ENCODE data around the gene SHKBP1.
A peak's percentile ranks its signal among the peaks of the same experiment; 100 is the strongest.

The SHKBP1 gene

DNA sequence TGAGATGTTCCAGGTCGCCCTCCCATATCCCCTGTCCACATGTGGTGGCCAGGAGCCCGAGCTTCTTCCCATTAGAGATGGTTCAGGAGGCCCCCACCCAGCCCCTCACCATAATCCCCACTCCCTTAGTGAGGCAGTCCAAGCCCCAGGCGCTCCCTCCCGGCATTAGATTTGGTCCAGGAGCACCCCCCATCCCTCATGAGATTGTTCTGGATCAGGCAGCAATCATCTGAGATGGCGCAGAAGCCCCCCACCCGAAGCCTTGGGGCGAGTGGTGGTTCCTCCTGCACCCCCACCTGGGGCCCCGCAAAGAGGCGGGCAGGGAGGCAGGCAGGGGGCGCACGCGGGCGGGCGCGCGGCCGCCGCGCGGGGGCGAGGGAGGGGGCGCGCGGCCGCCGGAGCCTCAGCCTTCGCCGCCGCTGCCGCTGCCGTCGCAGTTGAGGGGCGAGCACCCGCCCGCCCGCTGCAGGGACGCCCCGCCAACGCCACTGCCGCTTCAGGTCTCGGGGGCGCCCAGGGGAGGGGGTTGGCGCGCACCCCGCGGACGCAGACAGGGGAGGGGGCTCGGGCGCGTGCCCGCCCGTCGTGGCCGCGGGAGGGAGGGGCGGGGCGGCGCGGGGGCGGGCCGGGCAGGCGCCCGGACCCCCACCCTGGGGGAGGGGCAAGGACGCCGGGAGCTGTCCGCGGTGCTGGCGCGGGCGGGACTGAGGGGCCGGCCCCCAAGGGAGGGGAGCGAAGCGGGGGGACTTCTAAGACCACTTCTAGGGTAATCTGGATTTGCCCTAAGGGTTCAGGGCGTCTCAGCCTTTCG, 46.4 kb upstream of the SHKBP1 start:
- peak; percentile 65 for DNase-seq
- TF ChIP-seq, protein P1, sequence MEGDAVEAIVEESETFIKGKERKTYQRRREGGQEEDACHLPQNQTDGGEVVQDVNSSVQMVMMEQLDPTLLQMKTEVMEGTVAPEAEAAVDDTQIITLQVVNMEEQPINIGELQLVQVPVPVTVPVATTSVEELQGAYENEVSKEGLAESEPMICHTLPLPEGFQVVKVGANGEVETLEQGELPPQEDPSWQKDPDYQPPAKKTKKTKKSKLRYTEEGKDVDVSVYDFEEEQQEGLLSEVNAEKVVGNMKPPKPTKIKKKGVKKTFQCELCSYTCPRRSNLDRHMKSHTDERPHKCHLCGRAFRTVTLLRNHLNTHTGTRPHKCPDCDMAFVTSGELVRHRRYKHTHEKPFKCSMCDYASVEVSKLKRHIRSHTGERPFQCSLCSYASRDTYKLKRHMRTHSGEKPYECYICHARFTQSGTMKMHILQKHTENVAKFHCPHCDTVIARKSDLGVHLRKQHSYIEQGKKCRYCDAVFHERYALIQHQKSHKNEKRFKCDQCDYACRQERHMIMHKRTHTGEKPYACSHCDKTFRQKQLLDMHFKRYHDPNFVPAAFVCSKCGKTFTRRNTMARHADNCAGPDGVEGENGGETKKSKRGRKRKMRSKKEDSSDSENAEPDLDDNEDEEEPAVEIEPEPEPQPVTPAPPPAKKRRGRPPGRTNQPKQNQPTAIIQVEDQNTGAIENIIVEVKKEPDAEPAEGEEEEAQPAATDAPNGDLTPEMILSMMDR (IDR thresholded peaks at IDR 0.05; ENCODE audit: low read depth, low read length) = peak; percentile 40
- Histone ChIP-seq H3K4me1 (peaks cover 11% of the 10 kb centered on the region), H3K9me3 (0 out of 2 replicates have a peak, but pooled peaks cover 2% of the 10 kb centered on the region), H3K4me3 (ENCODE audit: low read depth, low read length) (peak overlapping the region; percentile 75), H3K27me3 (no peaks in the 10 kb centered on the region), H3K36me3 (peaks cover 19% of the 10 kb centered on the region)

DNA sequence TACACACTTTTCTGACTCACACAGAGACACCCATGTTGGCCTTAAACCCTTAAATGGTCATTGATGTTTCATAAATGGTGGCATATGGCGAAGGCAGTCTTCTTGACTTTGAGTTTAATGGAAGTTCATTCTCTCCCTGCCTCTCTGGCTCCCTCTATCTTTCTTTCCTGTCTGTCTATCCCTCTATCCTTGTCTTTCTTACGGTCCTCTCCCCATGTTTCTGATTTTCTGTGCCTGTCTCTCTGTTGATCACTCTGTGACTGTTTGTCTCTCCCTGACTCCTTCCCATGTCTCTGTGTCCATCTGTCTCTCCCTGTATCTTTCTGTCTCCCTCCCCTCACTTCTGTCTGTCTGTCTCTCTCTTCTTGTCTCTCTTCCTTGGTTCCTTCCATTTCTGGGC, 43.2 kb upstream of the SHKBP1 start:
- H3K9me3 ChIP-seq = 0 out of 2 replicates have a peak, but pooled peaks cover 2% of the 10 kb centered on the region
- TF ChIP-seq, protein P1 (IDR thresholded peaks at IDR 0.05; ENCODE audit: low read depth, low read length) = peak; percentile 43; the same call in 1 of the 2 replicates
- H3K4me3 ChIP-seq (ENCODE audit: low read depth, low read length) = no peak overlapping the region
- H3K36me3 ChIP-seq = peaks cover 34% of the 10 kb centered on the region
- peaks cover 11% of the 10 kb centered on the region for H3K4me1 ChIP-seq
- no peak for DNase-seq
- H3K27me3 ChIP-seq = no peaks in the 10 kb centered on the region

DNA sequence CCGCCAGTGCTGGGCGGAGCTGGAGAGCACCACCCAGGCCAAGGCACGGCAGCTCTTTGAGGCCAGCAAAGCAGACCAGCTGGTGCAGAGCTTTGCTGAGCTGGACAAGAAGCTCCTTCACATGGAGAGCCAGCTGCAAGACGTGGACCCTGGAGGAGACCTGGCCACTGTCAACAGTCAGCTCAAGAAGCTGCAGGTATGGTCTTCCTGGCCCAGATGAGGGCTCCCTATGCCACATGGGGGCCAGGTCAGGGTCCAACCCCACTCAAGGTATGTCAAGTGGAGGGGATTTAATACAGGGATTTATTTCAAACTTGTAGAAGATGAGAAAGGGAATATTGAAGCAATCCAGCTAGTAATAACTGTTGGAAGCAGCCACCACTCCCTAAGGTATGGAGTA, 42.5 kb upstream of the SHKBP1 start:
- H3K27me3 ChIP-seq = no peaks in the 10 kb centered on the region
- TF ChIP-seq, protein P1 (IDR thresholded peaks at IDR 0.05; ENCODE audit: low read depth, low read length) = no peak
- no peak overlapping the region for H3K4me3 ChIP-seq (ENCODE audit: low read depth, low read length)
- DNase-seq = no peak
- peaks cover 11% of the 10 kb centered on the region for H3K4me1 ChIP-seq
- peaks cover 34% of the 10 kb centered on the region for H3K36me3 ChIP-seq
- 0 out of 2 replicates have a peak, but pooled peaks cover 2% of the 10 kb centered on the region for H3K9me3 ChIP-seq

DNA sequence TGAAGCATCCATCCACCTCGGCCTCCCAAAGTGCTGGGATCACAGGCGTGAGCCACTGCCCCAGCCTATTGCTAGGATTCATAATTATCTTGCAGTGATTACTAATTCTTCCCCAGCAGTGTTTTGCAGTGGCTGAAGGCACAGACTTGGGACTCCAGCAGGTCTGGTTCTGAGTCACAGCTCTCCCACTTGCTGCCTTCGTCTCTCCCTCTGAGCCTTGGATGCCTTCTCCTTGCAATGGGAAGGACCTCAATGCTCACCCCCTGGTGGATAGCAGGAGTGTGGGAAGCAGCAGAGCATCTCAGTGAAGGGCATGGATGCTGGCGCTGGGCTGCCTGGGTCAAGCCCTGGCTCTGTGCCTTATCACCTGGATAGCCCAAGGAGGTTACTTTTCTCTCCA, 37.6 kb upstream of the SHKBP1 start:
- TF ChIP-seq, protein P1 (IDR thresholded peaks at IDR 0.05; ENCODE audit: low read depth, low read length) = peak; percentile 11; the same call in 1 of the 2 replicates
- Histone ChIP-seq H3K27me3 (no peaks in the 10 kb centered on the region), H3K36me3 (peaks cover 26% of the 10 kb centered on the region), H3K4me3 (ENCODE audit: low read depth, low read length) (no peak overlapping the region), H3K4me1 (peaks cover 18% of the 10 kb centered on the region), H3K9me3 (0 out of 2 replicates have a peak, but pooled peaks cover 2% of the 10 kb centered on the region)
- DNase-seq = no peak

DNA sequence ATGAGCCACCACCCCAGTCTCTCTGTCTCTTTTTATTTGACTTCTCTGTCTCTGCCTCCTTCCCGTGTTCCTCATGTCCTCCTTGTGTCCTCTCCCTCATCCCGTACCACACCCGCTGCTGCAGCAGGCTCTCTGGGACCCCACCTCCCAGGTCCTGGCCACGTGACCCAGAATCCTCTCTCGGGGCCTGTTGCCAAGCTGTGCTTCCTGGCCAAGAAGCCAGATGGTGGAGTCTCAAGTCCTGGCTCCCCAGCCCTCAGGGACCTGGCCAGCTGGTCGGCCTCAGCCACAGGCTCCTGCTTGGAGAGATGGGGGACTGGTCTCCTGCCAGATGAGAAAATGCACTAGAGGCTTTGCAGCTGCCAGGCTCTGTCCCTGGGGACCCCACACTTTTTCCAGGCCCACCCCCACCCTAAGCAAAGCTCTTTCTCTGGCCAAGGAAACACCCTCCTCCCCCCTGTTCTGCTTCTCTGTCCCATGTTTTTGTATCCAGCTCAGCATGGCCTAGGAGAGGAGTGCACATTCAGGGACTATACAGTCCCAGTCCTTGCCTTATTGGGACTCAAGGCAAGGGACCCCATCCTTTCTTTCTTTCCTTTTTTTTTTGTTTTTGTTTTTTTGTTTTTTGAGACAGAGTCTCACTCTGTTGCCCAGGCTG, 34.3 kb upstream of the SHKBP1 start:
- peak; percentile 98 for DNase-seq
- Histone ChIP-seq H3K36me3 (peaks cover 10% of the 10 kb centered on the region), H3K9me3 (no peaks in the 10 kb centered on the region), H3K4me1 (peaks cover 18% of the 10 kb centered on the region), H3K27me3 (no peaks in the 10 kb centered on the region), H3K4me3 (ENCODE audit: low read depth, low read length) (no peak overlapping the region)
- TF ChIP-seq, protein P1 (IDR thresholded peaks at IDR 0.05; ENCODE audit: low read depth, low read length) = no peak

Data from BE2C (cell line).